ENCODE measurements around the gene ZP4.
"Not testable (repeated sequence)": the region's sequence is repeated elsewhere in the genome, so short reads cannot be mapped to it uniquely, and the experiment has no call there.

ZP4 gene

GRCh38 chr1:237877631-237878030 lies 13.1 kb downstream of the ZP4 start:
- FAIRE-seq (no peak), DNase-seq (ENCODE audit: low spot score) (no peak)

- FAIRE-seq (peak; percentile 7), DNase-seq (ENCODE audit: low spot score) (peak; percentile 13)
Measured at GRCh38 chr1:237875291-237875690, 15.4 kb downstream of the ZP4 start.

DNA sequence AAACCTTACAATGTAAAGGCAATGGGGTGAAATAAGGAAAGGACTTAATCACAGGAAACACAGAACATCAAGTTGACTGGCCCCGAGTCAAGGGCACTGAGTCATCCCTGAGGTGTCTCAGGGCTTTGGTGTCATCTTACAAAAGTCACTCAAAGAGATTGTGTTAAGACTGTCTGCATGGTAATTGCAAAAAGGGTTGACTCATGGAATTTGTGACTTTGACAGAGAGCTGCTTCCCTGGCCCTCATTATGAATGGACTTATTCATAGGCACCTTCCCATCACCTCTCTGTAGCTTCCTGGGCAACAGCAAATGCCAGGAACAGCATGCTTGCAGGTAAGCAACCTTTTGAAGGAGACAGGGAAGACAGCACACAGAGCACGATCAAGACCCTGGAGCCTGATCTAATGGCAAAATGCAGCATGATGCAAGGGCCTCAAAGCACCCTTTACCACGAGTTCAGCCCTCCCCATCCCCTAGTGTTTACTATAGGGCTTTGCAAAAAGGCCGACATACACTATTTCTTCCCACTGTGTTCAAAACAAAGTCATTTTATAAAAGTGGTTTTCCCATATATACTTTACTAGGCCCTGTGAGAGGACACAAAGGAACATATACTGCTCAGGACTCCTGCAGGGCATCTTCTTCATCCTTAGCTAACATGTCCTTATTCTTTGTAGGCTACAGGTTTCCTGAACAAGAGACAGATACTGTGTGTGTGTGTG lies 17.1 kb downstream of the ZP4 start:
- DNase-seq (ENCODE audit: low spot score) (peak; percentile 96), FAIRE-seq (peak; percentile 99)

DNA sequence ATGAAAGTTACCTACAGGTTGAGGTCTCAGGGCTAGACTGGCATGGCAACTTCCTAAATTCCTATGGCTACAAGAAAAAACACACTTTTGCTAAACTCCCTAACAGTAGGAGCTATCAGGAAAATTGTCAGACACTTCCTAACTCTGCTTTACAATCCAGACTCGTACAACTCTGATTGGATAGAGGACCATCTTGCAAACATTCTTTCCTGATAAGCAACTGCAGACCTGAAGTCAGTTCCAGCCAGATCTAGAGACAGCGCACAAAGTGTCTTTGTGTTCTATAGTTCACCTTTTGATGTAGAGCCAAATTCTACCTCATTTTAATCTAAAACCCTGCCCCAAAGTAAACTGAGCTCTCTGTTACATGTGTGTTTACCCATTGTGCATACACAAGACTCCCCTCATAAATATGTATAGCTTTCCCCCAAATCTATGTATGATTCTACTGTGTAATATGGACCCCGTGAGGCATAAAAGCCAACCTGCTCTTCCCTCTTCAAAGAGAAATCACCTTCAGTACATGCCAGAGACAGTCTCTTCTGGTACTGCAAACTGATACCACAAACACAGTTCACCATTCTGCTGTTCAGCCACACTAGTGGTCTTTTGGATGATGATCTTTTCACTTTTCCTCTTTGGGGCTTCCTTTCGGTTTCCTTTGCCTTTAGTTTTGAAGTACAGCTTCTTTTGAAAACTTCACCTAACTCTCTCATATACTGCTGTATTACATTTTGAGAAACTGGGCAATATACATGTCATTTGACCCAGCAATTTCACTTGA lies 21.7 kb downstream of the ZP4 start:
- FAIRE-seq (no peak), DNase-seq (ENCODE audit: low spot score) (no peak)

GRCh38 chr1:237867380-237867888 lies 23.3 kb downstream of the ZP4 start:
- FAIRE-seq (no peak), DNase-seq (ENCODE audit: low spot score) (no peak)

- FAIRE-seq = peak; percentile 78
- DNase-seq (ENCODE audit: low spot score) = peak; percentile 84
Measured at GRCh38 chr1:237864338-237865244, 26.1 kb downstream of the ZP4 start.

- FAIRE-seq (no peak), DNase-seq (ENCODE audit: low spot score) (no peak)
Measured at GRCh38 chr1:237863234-237863633, 27.5 kb downstream of the ZP4 start.

DNA sequence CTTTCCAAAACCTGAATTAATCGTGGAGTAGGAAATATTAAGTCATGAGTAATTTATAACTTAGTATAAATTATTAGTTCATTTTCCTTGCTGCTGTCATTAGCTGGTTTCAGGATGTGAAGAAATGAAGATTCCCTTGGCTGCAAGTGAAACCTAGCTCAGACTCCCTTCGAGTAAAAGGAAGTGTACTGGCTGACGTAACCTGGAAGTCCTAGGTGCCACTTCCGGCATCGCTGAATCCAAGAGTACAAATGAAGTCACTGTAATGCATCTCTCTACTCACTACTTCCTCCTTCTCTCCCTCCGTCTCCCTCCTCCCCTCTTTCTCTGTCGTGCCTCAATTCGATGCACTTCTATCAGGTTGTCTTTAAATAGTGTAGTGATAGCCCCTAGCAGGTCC lies 28.8 kb downstream of the ZP4 start:
- FAIRE-seq = no peak
- no peak for DNase-seq (ENCODE audit: low spot score)

DNA sequence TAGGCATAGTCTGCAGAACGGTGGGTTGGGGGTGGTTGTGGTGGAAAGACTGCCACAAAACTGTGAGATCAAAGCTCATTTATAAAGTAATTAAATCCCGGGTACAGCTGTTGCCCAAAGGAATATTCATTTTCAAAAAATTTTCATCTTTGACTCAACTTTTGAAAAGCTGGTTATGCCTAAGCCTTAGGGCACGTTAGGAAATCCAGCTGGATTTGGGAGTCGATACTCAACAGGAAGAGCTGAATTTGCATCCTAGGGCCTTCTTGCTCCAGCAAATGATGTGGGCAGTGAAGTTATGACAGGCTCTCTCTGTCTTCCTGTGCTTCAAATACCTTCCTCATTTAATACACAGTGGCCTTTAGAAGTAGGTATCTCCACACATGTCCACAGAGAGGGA lies 31.7 kb downstream of the ZP4 start:
- FAIRE-seq = no peak

DNA sequence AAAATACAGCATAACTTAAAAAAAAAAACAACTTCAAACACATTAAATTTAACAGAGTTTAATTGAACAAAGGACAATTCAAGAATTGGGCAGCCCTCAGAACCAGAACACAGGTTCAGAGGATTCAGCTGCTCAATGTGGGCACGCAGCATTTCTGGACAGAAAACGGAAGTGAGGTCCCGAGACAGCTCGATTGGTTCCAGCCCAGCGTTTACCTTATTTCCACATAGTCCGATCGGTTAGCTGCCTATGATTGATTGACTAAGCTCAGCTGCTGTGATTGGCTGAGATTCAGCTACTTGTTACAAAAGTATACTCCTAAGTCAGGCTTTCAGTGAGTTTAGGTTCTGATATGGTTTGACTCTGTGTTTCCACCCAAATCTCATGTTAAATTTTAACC lies 33.3 kb downstream of the ZP4 start:
- FAIRE-seq (no peak), DNase-seq (ENCODE audit: low spot score) (no peak)

More for the DNA sequence above, 31.7 kb downstream of the ZP4 start:
- no peak for DNase-seq (ENCODE audit: low spot score)

DNA sequence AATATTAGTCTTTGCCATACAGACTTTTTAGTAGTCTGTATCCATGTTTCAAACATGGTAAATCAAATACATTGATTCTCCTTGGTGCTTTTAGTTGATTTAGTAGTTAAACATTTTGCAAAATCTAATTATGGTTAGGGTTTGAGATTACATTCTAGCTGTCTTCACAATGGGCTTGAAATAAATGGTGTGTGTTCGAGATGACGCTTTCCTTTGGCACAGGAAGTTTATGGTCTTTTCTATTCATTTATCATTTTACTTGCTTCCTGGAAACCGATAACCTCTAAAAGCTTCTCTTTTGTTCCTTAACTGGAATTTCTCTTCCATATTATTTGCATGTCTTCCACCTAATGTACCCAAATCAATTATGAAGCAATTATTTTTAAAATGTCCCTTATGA lies 38.4 kb downstream of the ZP4 start:
- DNase-seq (ENCODE audit: low spot score) = no peak
- FAIRE-seq = no peak

DNA sequence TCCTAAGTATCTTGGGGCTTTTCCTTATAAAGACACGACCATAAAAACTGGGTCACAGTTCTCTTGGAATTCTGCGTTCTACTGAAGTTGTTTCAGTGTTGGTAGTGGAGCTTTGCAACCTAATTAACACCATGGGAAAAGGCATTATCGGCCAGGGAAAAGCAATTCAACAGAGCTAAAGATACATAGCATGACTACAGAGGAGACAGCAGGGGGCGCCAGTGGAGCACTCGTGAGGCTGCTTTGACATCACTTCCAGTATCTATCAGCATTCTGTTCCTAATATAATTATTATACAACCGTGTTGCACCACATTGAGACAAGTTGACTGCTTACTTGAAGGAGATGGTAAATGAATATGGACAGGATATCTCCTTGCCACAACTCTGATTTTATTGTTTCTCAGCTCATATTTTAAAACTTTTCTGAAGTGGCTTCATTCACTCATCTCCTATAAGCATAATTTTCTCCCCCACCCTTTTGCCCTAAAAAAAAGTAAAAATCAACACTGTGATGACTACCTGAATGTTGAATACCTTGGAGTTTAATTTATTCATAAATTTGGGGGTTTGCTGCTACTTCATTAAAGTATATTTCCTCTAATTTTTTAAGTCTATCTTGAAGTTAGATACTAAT lies 39.4 kb downstream of the ZP4 start:
- DNase-seq (ENCODE audit: low spot score) = peak; percentile 57
- peak; percentile 2 for FAIRE-seq

DNA sequence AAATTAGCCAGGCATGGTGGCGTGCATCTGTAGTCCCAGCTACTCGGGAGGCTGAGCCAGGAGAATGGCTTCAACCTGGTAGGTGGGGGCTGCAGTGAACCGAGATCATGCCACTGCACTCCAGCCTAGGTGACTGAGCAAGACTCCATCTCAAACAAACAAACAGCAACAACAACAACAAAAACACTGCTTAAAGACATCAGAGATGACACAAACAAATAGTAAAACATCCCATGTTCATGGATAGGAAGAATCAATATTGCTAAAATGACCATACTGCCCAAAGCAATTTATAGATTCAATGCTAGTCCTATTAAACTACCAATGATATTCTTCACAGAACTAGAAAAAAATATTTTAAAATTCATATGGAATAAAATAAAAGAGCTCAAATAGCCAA lies 47.2 kb downstream of the ZP4 start:
- not testable (repeated sequence) for DNase-seq (ENCODE audit: low spot score); FAIRE-seq

DNA sequence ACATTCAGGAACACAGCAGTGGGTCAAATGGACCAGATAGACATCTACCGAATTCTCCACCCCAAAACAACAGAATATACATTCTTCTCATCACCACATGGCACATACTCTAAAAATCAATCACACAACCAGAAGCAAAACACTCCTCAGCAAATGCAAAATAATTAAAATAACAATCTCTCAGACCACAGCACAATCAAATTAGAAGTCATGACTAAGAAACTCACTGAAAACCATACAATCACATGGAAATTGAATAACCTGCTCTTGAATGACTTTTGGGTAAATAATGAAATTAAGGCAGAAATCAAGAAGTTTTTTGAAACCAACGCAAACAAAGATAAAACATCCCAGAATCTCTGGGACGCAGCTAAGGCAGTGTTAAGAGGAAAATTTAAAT lies 49.2 kb downstream of the ZP4 start:
- no peak for DNase-seq (ENCODE audit: low spot score)
- no peak for FAIRE-seq

GRCh38 chr1:237838904-237839534 lies 51.7 kb downstream of the ZP4 start:
- no peak for FAIRE-seq
- no peak for DNase-seq (ENCODE audit: low spot score)

GRCh38 chr1:237838320-237838719 lies 52.4 kb downstream of the ZP4 start:
- FAIRE-seq (no peak), DNase-seq (ENCODE audit: low spot score) (no peak)

- FAIRE-seq (no peak), DNase-seq (ENCODE audit: low spot score) (no peak)
Measured at GRCh38 chr1:237834461-237834860, 56.3 kb downstream of the ZP4 start.

GRCh38 chr1:237834048-237834447 lies 56.7 kb downstream of the ZP4 start:
- no peak for FAIRE-seq
- DNase-seq (ENCODE audit: low spot score) = no peak

DNA sequence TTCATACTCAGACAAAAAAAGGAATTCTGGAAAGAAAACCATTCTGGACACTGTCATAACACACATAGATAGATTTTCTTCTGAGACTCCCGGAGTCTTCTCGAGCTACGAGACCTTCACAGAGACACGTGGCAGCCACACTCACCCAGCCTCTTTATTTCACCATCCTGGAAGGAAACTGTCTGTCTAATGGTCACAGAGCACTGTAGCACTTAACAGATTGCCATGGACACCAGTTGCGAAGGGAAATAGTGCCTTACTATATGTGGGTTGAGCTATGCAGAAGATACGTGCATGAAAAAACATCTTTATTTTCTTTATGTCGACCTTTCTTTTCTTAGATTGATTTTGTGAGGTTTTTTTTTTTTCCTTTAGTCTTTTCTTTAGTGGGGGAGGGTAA lies 57.9 kb downstream of the ZP4 start:
- no peak for FAIRE-seq

More for the DNA sequence above, 57.9 kb downstream of the ZP4 start:
- no peak for DNase-seq (ENCODE audit: low spot score)

Data from RCC 7860 (cell line).